Endothelial cell of umbilical vein (primary cell): ENCODE measurements around the gene BHMT. TPM values are rescaled to one million over a fixed set of nuclear protein-coding genes. Genes with fewer than 3 reads are reported as not detected.

ENCODE experiments used
- BruUV-seq: library from RNA; stranded (reverse); fragments of 400-500 nt; replicated peaks from 2 replicates; lab custom pipeline; 2021; lab: Mats Ljungman, UMichigan
- CTCF ChIA-PET: fragments of 300-600, 350-600 bp; sonication (Branson Sonifier 250); formaldehyde crosslinking; loops from one replicate; lab custom pipeline; 2021; ENCODE audit warnings: antibody characterized with exemption, inconsistent platforms; lab: Charles Lee
- POLR2A ChIA-PET: fragments of 300-600, 350-600 bp; sonication (Branson Sonifier 250); formaldehyde crosslinking; loops from one replicate; lab custom pipeline; 2021; ENCODE audit warnings: antibody characterized with exemption, inconsistent platforms; lab: Charles Lee
- DNase-seq: peaks from one replicate; pipeline ENCODE4 v3.0.0-alpha.2; 2011; ENCODE audit warnings: low read depth, low spot score
- FAIRE-seq: peaks from 2 replicates; lab custom pipeline; 2011; peaks lifted over from hg19 to GRCh38; lab: Jason Lieb, UNC
- H2AFZ ChIP-seq: 2 replicates; pipeline ENCODE4 v1.6.0; 2012; ENCODE audit warnings: low read depth, low read length, control low read depth, inconsistent platforms
- H3K27ac ChIP-seq: 2 replicates; pipeline ENCODE4 v1.5.1; 2011; ENCODE audit warnings: low read depth, mild to moderate bottlenecking, control low read depth, low read length, moderate library complexity; ENCODE audit not compliant: insufficient read depth
- H3K27me3 ChIP-seq, 2 experiments: 2 replicates each; pipeline versions ENCODE4 v1.6.0 to v1.6.1; 2011; ENCODE audit warnings: low read length in 2 of 2, mixed read lengths in 1 of 2; ENCODE audit not compliant: control insufficient read depth in 2 of 2, insufficient read depth in 2 of 2
- H3K36me3 ChIP-seq, 2 experiments: 2 replicates in 1 of 2; 3 replicates in 1 of 2; pipeline ENCODE4 v1.5.1; 2011; ENCODE audit warnings: low read length in 2 of 2, mild to moderate bottlenecking in 1 of 2, moderate library complexity in 1 of 2; ENCODE audit not compliant: control insufficient read depth in 2 of 2, insufficient read depth in 2 of 2; ENCODE audit errors: extremely low read depth in 1 of 2
- H3K4me1 ChIP-seq: 3 replicates; pipeline ENCODE4 v1.5.1; 2011; ENCODE audit warnings: mild to moderate bottlenecking, low read length; ENCODE audit not compliant: control insufficient read depth, insufficient read depth; ENCODE audit errors: extremely low read depth
- H3K4me2 ChIP-seq: 2 replicates; pipeline ENCODE4 v1.6.1; 2011; ENCODE audit warnings: low read length, control low read depth, mixed read lengths; ENCODE audit not compliant: insufficient read depth
- H3K4me3 ChIP-seq, 3 experiments: fragments of 200-600 bp in 1 of 3; sonication (generic), shearing (Covaris generic) in 1 of 3; replicated peaks in 1 of 3; 2 replicates each; pipeline ENCODE4 v1.5.1; 2011 to 2016; ENCODE audit warnings: control low read depth in 3 of 3, low read length in 3 of 3, mild to moderate bottlenecking in 2 of 3, inconsistent platforms in 1 of 3, low read depth in 1 of 3, moderate library complexity in 1 of 3; ENCODE audit not compliant: insufficient read depth in 1 of 3
- H3K79me2 ChIP-seq: 2 replicates; pipeline ENCODE4 v1.6.0; 2012; ENCODE audit warnings: low read length, inconsistent platforms; ENCODE audit not compliant: control insufficient read depth, insufficient read depth
- H3K9ac ChIP-seq: replicated peaks from 2 replicates; pipeline ENCODE3; 2011; ENCODE audit warnings: low read length, control low read depth; ENCODE audit not compliant: insufficient read depth; ENCODE audit errors: extremely low read depth
- H3K9me1 ChIP-seq: replicated peaks from 3 replicates; pipeline ENCODE4 v1.6.0; 2011; ENCODE audit warnings: mild to moderate bottlenecking, low read length; ENCODE audit not compliant: control insufficient read depth, insufficient read depth; ENCODE audit errors: extremely low read depth
- H3K9me3 ChIP-seq: replicated peaks from 2 replicates; pipeline ENCODE4 v1.5.1; 2012; ENCODE audit warnings: low read length, inconsistent platforms; ENCODE audit not compliant: control insufficient read depth, insufficient read depth
- H4K20me1 ChIP-seq: replicated peaks from 2 replicates; pipeline ENCODE3; 2011; ENCODE audit warnings: mild to moderate bottlenecking, low read length; ENCODE audit not compliant: control insufficient read depth, insufficient read depth; ENCODE audit errors: extremely low read depth
- EZH2 ChIP-seq: IDR thresholded peaks from 2 replicates; pipeline ENCODE4 v1.6.1; 2012; ENCODE audit warnings: borderline replicate concordance, low read depth, mild to moderate bottlenecking, moderate library complexity, low read length, inconsistent platforms; ENCODE audit not compliant: severe bottlenecking
- FOS ChIP-seq: IDR thresholded peaks from 2 replicates; pipeline ENCODE4 v1.6.1; 2011; ENCODE audit warnings: mild to moderate bottlenecking, low read length, moderate library complexity, borderline replicate concordance; ENCODE audit not compliant: insufficient read depth
- GATA2 ChIP-seq: IDR thresholded peaks from 2 replicates; pipeline ENCODE4 v1.7.0; 2011; ENCODE audit warnings: low read depth, mild to moderate bottlenecking, moderate library complexity, mixed read lengths, low read length; ENCODE audit not compliant: insufficient read length, insufficient read depth
- JUN ChIP-seq: IDR thresholded peaks from 2 replicates; pipeline ENCODE4 v1.6.1; 2011; ENCODE audit warnings: borderline replicate concordance, low read depth; ENCODE audit not compliant: insufficient read length, insufficient read depth
- MYC ChIP-seq: IDR thresholded peaks from one replicate; pipeline ENCODE4 v1.6.1; 2011; ENCODE audit warnings: mild to moderate bottlenecking, low read depth, low read length
- POLR2A ChIP-seq: IDR thresholded peaks from 2 replicates; pipeline ENCODE4 v1.6.1; 2012; ENCODE audit warnings: low read depth, mild to moderate bottlenecking, control low read depth, low read length
- POLR2AphosphoS5 ChIP-seq: IDR thresholded peaks from 2 replicates; pipeline ENCODE4 v1.6.1; 2012; ENCODE audit warnings: low read depth, mild to moderate bottlenecking, control low read depth, low read length, moderate library complexity; ENCODE audit not compliant: insufficient read depth
- dilution Hi-C: fragments of 300-500 bp; cut with MboI; formaldehyde crosslinking; loops from one replicate; pipeline ENCODE4 v1.15.0; 2019; ENCODE audit warnings: low sequenced_read_pairs; ENCODE audit not compliant: extremely low pct_ligation_motif_present
- intact Hi-C: fragments of 100-400 bp; cut with micrococcal nuclease; formaldehyde crosslinking; loops from one replicate; pipeline ENCODE4 v1.10.0; 2022
- polyA plus RNA-seq, 4 experiments: library from polyadenylated mRNA; depleted of rRNA in 3 of 4; stranded (reverse) in 3 of 4; unstranded in 1 of 4; fragments of >200 nt; gene quantifications; 2 replicates each; pipeline versions ENCODE4 v1.2.1 to v1.2.3, GENCODE V29; 2011 to 2012; ENCODE audit warnings: missing spikeins in 1 of 4
- total RNA-seq: library from RNA; stranded (reverse); gene quantifications from 2 replicates; pipeline ENCODE4 v1.2.3, GENCODE V29; 2021
- TF ChIP-seq, protein P1 (sequence below), 2 donors: IDR thresholded peaks; 1 replicate in 1 of 2; 2 replicates in 1 of 2; pipeline ENCODE4 v1.5.1; 2011; ENCODE audit warnings: low read length in 2 of 2, mild to moderate bottlenecking in 2 of 2, moderate library complexity in 2 of 2, control low read depth in 1 of 2, inconsistent platforms in 1 of 2, low read depth in 1 of 2; ENCODE audit not compliant: insufficient read depth in 1 of 2; ENCODE audit errors: extremely low read depth in 1 of 2
- TF ChIP-seq, protein P2 (sequence below): IDR thresholded peaks from 2 replicates; pipeline ENCODE4 v1.6.1; 2011; ENCODE audit not compliant: insufficient read depth, insufficient read length

Gene BHMT
- total and polyA plus RNA-seq, 2 donors (not counting 3 experiments of a cell fraction or from before 2014, with no cell fraction given): not detected

DNA sequence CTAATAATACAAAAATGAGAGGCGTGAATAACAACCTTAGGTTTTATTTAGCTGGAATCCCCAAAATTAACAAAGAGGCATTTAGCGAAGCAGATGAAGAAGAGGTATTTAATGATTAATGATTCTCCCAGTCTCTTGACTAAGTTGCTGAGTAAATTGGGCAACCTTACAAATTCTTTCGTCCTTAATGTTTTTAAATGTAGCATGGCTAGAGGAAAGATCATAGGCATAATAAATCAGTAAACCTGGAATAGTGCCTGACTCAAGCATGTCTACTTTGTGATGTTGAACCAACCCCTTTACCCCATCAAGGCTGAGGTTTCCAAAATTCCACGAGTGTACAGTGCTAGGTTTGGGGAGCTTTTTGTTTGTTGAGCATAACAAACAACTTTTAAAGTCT, 7.9 kb downstream of the BHMT start:
- Histone ChIP-seq H3K27ac (no peak overlapping the region), H3K4me1 (no peaks in the 10 kb centered on the region), H3K9me1 (no peaks in the 10 kb centered on the region), H3K4me3 (no peak overlapping the region), H3K9ac (no peak overlapping the region), H3K79me2 (no peaks in the 10 kb centered on the region), H3K9me3 (no peaks in the 10 kb centered on the region), H3K4me2 (no peak overlapping the region), H4K20me1 (no peaks in the 10 kb centered on the region), H3K36me3 (no peaks in the 10 kb centered on the region), H3K27me3 (peaks cover 4 to 6% of the 10 kb centered on the region in 2 experiments), H2AFZ (no peak overlapping the region)
- POLR2A ChIA-PET: no interaction called here
- TF ChIP-seq, protein P1, sequence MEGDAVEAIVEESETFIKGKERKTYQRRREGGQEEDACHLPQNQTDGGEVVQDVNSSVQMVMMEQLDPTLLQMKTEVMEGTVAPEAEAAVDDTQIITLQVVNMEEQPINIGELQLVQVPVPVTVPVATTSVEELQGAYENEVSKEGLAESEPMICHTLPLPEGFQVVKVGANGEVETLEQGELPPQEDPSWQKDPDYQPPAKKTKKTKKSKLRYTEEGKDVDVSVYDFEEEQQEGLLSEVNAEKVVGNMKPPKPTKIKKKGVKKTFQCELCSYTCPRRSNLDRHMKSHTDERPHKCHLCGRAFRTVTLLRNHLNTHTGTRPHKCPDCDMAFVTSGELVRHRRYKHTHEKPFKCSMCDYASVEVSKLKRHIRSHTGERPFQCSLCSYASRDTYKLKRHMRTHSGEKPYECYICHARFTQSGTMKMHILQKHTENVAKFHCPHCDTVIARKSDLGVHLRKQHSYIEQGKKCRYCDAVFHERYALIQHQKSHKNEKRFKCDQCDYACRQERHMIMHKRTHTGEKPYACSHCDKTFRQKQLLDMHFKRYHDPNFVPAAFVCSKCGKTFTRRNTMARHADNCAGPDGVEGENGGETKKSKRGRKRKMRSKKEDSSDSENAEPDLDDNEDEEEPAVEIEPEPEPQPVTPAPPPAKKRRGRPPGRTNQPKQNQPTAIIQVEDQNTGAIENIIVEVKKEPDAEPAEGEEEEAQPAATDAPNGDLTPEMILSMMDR (IDR thresholded peaks at IDR 0.05; ENCODE audit: extremely low read depth in 1 of 2, insufficient read depth in 1 of 2, low read depth in 1 of 2, low read length in 2 of 2): no peak
- TF ChIP-seq EZH2: no peak
- TF ChIP-seq JUN: no peak
- TF ChIP-seq FOS: no peak
- no peak for TF ChIP-seq GATA2
- TF ChIP-seq, protein P2, sequence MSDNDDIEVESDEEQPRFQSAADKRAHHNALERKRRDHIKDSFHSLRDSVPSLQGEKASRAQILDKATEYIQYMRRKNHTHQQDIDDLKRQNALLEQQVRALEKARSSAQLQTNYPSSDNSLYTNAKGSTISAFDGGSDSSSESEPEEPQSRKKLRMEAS: no peak
- no peak for TF ChIP-seq POLR2AphosphoS5
- no peak for TF ChIP-seq POLR2A
- TF ChIP-seq MYC: no peak
- FAIRE-seq: no peak
- intact Hi-C loops: no loop called here
- no TSS peak for BruUV-seq
- dilution Hi-C loops: no loop called here
- DNase-seq: no peak
- CTCF ChIA-PET: interaction anchor here (0.8 to 1.8 kb wide), 4 partner anchors 13 to 98 kb away, joined by 3 to 8 read pairs (median 4); no protein-coding TSS in a partner anchor
